IMR-90 (cell line): ENCODE measurements around the gene NUAK1. TPM values are rescaled to one million over a fixed set of nuclear protein-coding genes. Genes with fewer than 3 reads are reported as not detected.
A peak's percentile ranks its signal among the peaks of the same experiment; 100 is the strongest.

Experiments
- ATAC-seq: fragments of 200-7000 bp; cut with Tn5 transposase; 2 replicates; pipeline ENCODE4 v1.9.1; 2020; ENCODE audit warnings: low read depth, mild to moderate bottlenecking, moderate library complexity
- BruUV-seq: library from RNA; stranded (reverse); fragments of 400-500 nt; replicated peaks from 2 replicates; lab custom pipeline; 2021; lab: Mats Ljungman, UMichigan
- CTCF ChIA-PET: fragments of 300-600 bp; formaldehyde crosslinking; extraction: SDS; loops from one replicate; lab custom pipeline; 2021; ENCODE audit warnings: antibody characterized with exemption; lab: Yijun Ruan, JAX
- POLR2A ChIA-PET: fragments of 300-600 bp; sonication (Branson Sonifier 250); formaldehyde crosslinking; loops from one replicate; lab custom pipeline; 2022; ENCODE audit warnings: antibody characterized with exemption; ENCODE audit not compliant: unreplicated experiment; lab: Charles Lee
- DNase-seq: peaks from one replicate; pipeline ENCODE4 v3.0.0; 2013
- H2AFZ ChIP-seq: replicated peaks from 2 replicates; pipeline ENCODE3; 2013; ENCODE audit warnings: low read length, mild to moderate bottlenecking; ENCODE audit not compliant: poor library complexity
- H2AK5ac ChIP-seq: 2 replicates; pipeline ENCODE4 v1.6.1; 2013; ENCODE audit warnings: low read depth, low read length, inconsistent platforms
- H2AK9ac ChIP-seq: replicated peaks from 2 replicates; pipeline ENCODE3; 2013; ENCODE audit warnings: mild to moderate bottlenecking, low read depth, low read length, moderate library complexity; ENCODE audit not compliant: poor library complexity
- H2BK120ac ChIP-seq: 2 replicates; pipeline ENCODE4 v1.6.1; 2013; ENCODE audit warnings: low read depth, low read length, inconsistent platforms
- H2BK15ac ChIP-seq: 3 replicates; pipeline ENCODE4 v1.6.1; 2013; ENCODE audit warnings: low read depth, low read length, inconsistent platforms
- H2BK20ac ChIP-seq: 2 replicates; pipeline ENCODE4 v1.6.1; 2013; ENCODE audit warnings: low read depth, mild to moderate bottlenecking, inconsistent platforms, low read length, moderate library complexity
- H2BK5ac ChIP-seq: 2 replicates; pipeline ENCODE4 v1.6.1; 2013; ENCODE audit warnings: mild to moderate bottlenecking, low read depth, low read length, inconsistent platforms; ENCODE audit not compliant: poor library complexity, severe bottlenecking
- H3K14ac ChIP-seq: replicated peaks from 2 replicates; pipeline ENCODE4 v1.6.1; 2013; ENCODE audit warnings: low read depth, low read length, inconsistent platforms
- H3K18ac ChIP-seq: 2 replicates; pipeline ENCODE4 v1.6.1; 2013; ENCODE audit warnings: low read depth, low read length, control low read depth
- H3K23ac ChIP-seq: 2 replicates; pipeline ENCODE4 v1.6.1; 2013; ENCODE audit warnings: low read depth, low read length, inconsistent platforms
- H3K27ac ChIP-seq: 2 replicates; pipeline ENCODE4 v1.5.1; 2013; ENCODE audit warnings: mild to moderate bottlenecking, control low read depth, low read length; ENCODE audit not compliant: insufficient read depth
- H3K27me3 ChIP-seq: 2 replicates; pipeline ENCODE4 v1.6.1; 2013; ENCODE audit warnings: low read length; ENCODE audit not compliant: control insufficient read depth, insufficient read depth
- H3K36me3 ChIP-seq: 2 replicates; pipeline ENCODE4 v1.6.1; 2013; ENCODE audit warnings: low read length, mixed read lengths; ENCODE audit not compliant: control insufficient read depth, insufficient read depth
- H3K4ac ChIP-seq: 2 replicates; pipeline ENCODE4 v1.6.1; 2013; ENCODE audit warnings: low read depth, low read length, inconsistent platforms
- H3K4me1 ChIP-seq: 2 replicates; pipeline ENCODE4 v1.6.1; 2013; ENCODE audit warnings: low read length, mixed read lengths; ENCODE audit not compliant: control insufficient read depth, insufficient read depth
- H3K4me2 ChIP-seq: 2 replicates; pipeline ENCODE4 v1.6.1; 2013; ENCODE audit warnings: low read depth, mild to moderate bottlenecking, control low read depth, low read length, moderate library complexity
- H3K4me3 ChIP-seq: 2 replicates; pipeline ENCODE4 v1.5.1; 2013; ENCODE audit warnings: low read depth, mild to moderate bottlenecking, control low read depth, low read length, moderate library complexity; ENCODE audit not compliant: insufficient read depth
- H3K56ac ChIP-seq: 2 replicates; pipeline ENCODE4 v1.6.1; 2013; ENCODE audit warnings: low read length, inconsistent platforms; ENCODE audit not compliant: insufficient read depth; ENCODE audit errors: extremely low read depth
- H3K79me1 ChIP-seq, 2 experiments: 2 replicates each; pipeline ENCODE4 v1.6.1; 2013; ENCODE audit warnings: low read length in 2 of 2, inconsistent platforms in 1 of 2, low read depth in 1 of 2
- H3K9ac ChIP-seq: 2 replicates; pipeline ENCODE4 v1.6.1; 2013; ENCODE audit warnings: low read depth, low read length, control low read depth
- H3K9me1 ChIP-seq: 2 replicates; pipeline ENCODE4 v1.6.1; 2013; ENCODE audit warnings: low read length, inconsistent platforms; ENCODE audit not compliant: insufficient read depth
- H3K9me3 ChIP-seq: 2 replicates; pipeline ENCODE4 v1.6.1; 2013; ENCODE audit warnings: low read length; ENCODE audit not compliant: control insufficient read depth, insufficient read depth
- H4K20me1 ChIP-seq: 2 replicates; pipeline ENCODE4 v1.6.1; 2013; ENCODE audit warnings: low read length, inconsistent platforms; ENCODE audit not compliant: insufficient read depth
- H4K5ac ChIP-seq: 2 replicates; pipeline ENCODE4 v1.6.1; 2013; ENCODE audit warnings: mild to moderate bottlenecking, low read depth, low read length, control low read depth
- H4K8ac ChIP-seq, 2 experiments: 2 replicates each; pipeline ENCODE4 v1.6.1; 2013; ENCODE audit warnings: low read depth in 2 of 2, low read length in 2 of 2, control low read depth in 1 of 2, inconsistent platforms in 1 of 2
- H4K91ac ChIP-seq: 2 replicates; pipeline ENCODE4 v1.6.1; 2013; ENCODE audit warnings: low read depth, low read length, inconsistent platforms; ENCODE audit not compliant: insufficient read depth
- MAFK ChIP-seq: IDR thresholded peaks from 2 replicates; pipeline ENCODE4 v1.6.1; 2012; ENCODE audit warnings: low read depth, low read length, improper control_type of control experiment
- MAZ ChIP-seq: IDR thresholded peaks from 2 replicates; pipeline ENCODE4 v1.6.1; 2012; ENCODE audit warnings: low read depth, mild to moderate bottlenecking, low read length, improper control_type of control experiment, moderate library complexity, borderline replicate concordance
- dilution Hi-C: fragments of 300-500 bp; cut with HindIII; formaldehyde crosslinking; loops from one replicate; pipeline ENCODE4 v1.14.3; 2018; ENCODE audit warnings: low sequenced_read_pairs; ENCODE audit not compliant: unreplicated experiment
- in situ Hi-C: fragments of 300-500 bp; cut with MboI; formaldehyde crosslinking; loops from 3 replicates; pipeline ENCODE4 v1.14.3; 2019; ENCODE audit warnings: low sequenced_read_pairs, inconsistent platforms, mixed read lengths
- intact Hi-C: fragments of 100-400 bp; cut with micrococcal nuclease; formaldehyde crosslinking; loops from 2 replicates; pipeline ENCODE4 v1.10.0; 2022
- polyA plus RNA-seq, 3 experiments: library from polyadenylated mRNA; depleted of rRNA; stranded (reverse); fragments of >200 nt; gene quantifications; 2 replicates each; pipeline ENCODE4 v1.2.3, GENCODE V29; 2012; ENCODE audit warnings: low replicate concordance in 1 of 3
- total RNA-seq: library from RNA; depleted of rRNA; stranded (reverse); fragments of >200 nt; gene quantifications from 2 replicates; pipeline ENCODE4 v1.2.3, GENCODE V29; 2012

The NUAK1 gene
- total and polyA plus RNA-seq, 2 of the 4 experiments (the other 2 are of a cell fraction) = 4.8 to 8.8 TPM

DNA sequence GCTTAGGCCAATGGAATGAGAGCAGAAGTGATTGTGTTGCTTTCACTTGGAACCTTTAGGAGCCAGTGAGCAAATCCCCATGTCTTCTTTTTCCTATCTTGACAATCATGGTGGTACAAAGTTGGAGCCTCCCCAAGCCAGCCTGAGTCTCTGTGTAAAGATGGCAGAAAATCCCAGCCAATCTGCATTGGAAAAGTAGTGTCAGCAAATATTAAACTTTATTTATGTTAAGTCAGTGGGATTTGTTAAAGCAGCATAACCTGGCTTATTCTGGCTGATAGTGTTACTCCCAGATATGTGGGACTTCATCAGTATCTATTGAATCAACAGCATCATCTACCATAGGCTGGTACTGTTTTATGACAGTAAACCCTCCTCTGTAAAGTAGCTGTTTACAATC is 2.2 kb upstream of the NUAK1 start:
- Histone ChIP-seq H4K8ac (no peak overlapping the region), H3K56ac (no peak overlapping the region), H4K5ac (no peak overlapping the region), H2BK120ac (no peak overlapping the region), H4K91ac (no peak overlapping the region), H3K4me3 (no peak overlapping the region), H3K36me3 (no peaks in the 10 kb centered on the region), H2BK20ac (0 out of 2 replicates have a peak overlapping the region, but pooled peaks have one; percentile 8), H3K23ac (peak overlapping the region; percentile 29; the same call in 1 of the 2 replicates), H2AK9ac (no peak overlapping the region), H3K9me1 (peaks cover 9% of the 10 kb centered on the region; the same call in 1 of the 2 replicates), H3K18ac (no peak overlapping the region), H3K9ac (no peak overlapping the region), H2AFZ (no peak overlapping the region), H3K4me2 (no peak overlapping the region), H4K20me1 (peaks cover 6% of the 10 kb centered on the region; the same call in 1 of the 2 replicates), H3K9me3 (no peaks in the 10 kb centered on the region), H3K79me1 (peaks cover 20 to 63% of the 10 kb centered on the region in 2 experiments), H3K27me3 (no peaks in the 10 kb centered on the region), H3K4ac (no peak overlapping the region), H2BK5ac (no peak overlapping the region), H3K27ac (no peak overlapping the region), H3K4me1 (peaks cover 9% of the 10 kb centered on the region), H3K14ac (no peak overlapping the region), H2BK15ac (no peak overlapping the region), H2AK5ac (no peak overlapping the region)
- in situ Hi-C loops (no loop called here), dilution Hi-C loops (no loop called here), intact Hi-C loops (no loop called here)
- BruUV-seq = TSS peak; percentile 51
- DNase-seq (no peak), ATAC-seq (no peak)
- POLR2A ChIA-PET = no interaction called here
- CTCF ChIA-PET = no interaction called here
- TF ChIP-seq MAZ = no peak
- peak; percentile 62 for TF ChIP-seq MAFK
